Upper lobe of left lung (tissue), 4 donors: Measurements from ENCODE around the gene AKNA.

Experiments
- CTCF ChIP-seq, 6 experiments: fragments of 450-650 bp in 4 of 6; fragments of 200-600 bp in 2 of 6; sonication (generic) in 2 of 6; IDR thresholded peaks; one replicate each; pipeline ENCODE4 v1.5.1; 2016 to 2019; ENCODE audit warnings: antibody characterized with exemption in 6 of 6
- POLR2AphosphoS5 ChIP-seq, 2 donors: sonication (generic); formaldehyde crosslinking; IDR thresholded peaks; one replicate each; pipeline ENCODE4 v1.5.1; 2017; ENCODE audit warnings: antibody characterized with exemption in 2 of 2

- TF ChIP-seq POLR2AphosphoS5 (IDR thresholded peaks at IDR 0.05) (no peak), CTCF (IDR thresholded peaks at IDR 0.05) (no peak)
These were observed 11.6 kb upstream of the AKNA start for GRCh38 chr9:114399381-114399780.
